Parathyroid adenoma (tissue), 2 donors: Measurements from ENCODE around the gene PINK1.
A peak's percentile ranks its signal among the peaks of the same experiment; 100 is the strongest.

ENCODE experiments used
- H2AFZ ChIP-seq: fragments of 300-600 bp; sonication (generic); one replicate; pipeline ENCODE4 v1.7.0; 2017; ENCODE audit warnings: antibody characterized with exemption, mild to moderate bottlenecking
- H3K27ac ChIP-seq: fragments of 300-600 bp; sonication (generic); one replicate; pipeline ENCODE4 v1.7.0; 2017
- H3K27me3 ChIP-seq: fragments of 300-600 bp; sonication (generic); one replicate; pipeline ENCODE4 v1.7.0; 2017; ENCODE audit warnings: low read length; ENCODE audit not compliant: control insufficient read depth, insufficient read depth
- H3K36me3 ChIP-seq: fragments of 300-600 bp; sonication (generic); one replicate; pipeline ENCODE4 v1.7.0; 2017; ENCODE audit warnings: low read length; ENCODE audit not compliant: control insufficient read depth, insufficient read depth
- H3K4me1 ChIP-seq: fragments of 300-600 bp; sonication (generic); one replicate; pipeline ENCODE4 v1.7.0; 2017; ENCODE audit warnings: control low read depth
- H3K4me2 ChIP-seq: fragments of 300-600 bp; sonication (generic); one replicate; pipeline ENCODE4 v1.7.0; 2017; ENCODE audit warnings: low read length
- H3K4me3 ChIP-seq: fragments of 300-600 bp; sonication (generic); one replicate; pipeline ENCODE4 v1.7.0; 2017; ENCODE audit warnings: low read depth, low read length
- H3K79me2 ChIP-seq: fragments of 300-600 bp; sonication (generic); one replicate; pipeline ENCODE4 v1.7.0; 2017; ENCODE audit warnings: control low read depth
- H3K9ac ChIP-seq: fragments of 300-600 bp; sonication (generic); one replicate; pipeline ENCODE4 v1.7.0; 2017; ENCODE audit warnings: mild to moderate bottlenecking
- H3K9me3 ChIP-seq: fragments of 300-600 bp; sonication (generic); one replicate; pipeline ENCODE4 v1.7.0; 2017; ENCODE audit warnings: low read length; ENCODE audit not compliant: control insufficient read depth
- TF ChIP-seq, protein P1 (sequence below): fragments of 300-600 bp; sonication (generic); IDR thresholded peaks from one replicate; pipeline ENCODE4 v1.7.0; 2017; ENCODE audit warnings: antibody characterized with exemption, mild to moderate bottlenecking
- donor health status: primary hyperparathyroidism.

Gene PINK1

DNA sequence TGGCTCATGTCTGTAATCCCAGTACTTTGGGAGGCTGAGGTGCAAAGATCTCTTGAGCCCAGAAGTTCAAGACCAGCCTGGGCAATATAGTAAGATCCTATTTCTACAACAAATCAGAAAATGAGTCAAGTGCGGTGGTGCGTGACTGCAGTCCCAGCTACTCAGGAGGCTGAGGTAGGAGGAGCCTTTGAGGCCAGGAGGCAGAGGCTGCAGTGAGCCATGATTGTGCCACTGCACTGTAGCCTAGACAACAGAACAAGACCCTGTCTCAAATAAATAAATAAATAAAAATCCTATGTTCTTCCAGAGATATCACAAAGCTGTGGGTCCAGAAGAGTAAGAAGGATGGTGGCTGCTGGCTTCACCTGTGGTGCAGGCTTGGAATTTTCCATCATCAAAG lies 22.3 kb upstream of the PINK1 start:
- H3K4me2 ChIP-seq: no peak overlapping the region
- peaks cover 6% of the 10 kb centered on the region for H3K4me1 ChIP-seq
- H2AFZ ChIP-seq: no peak overlapping the region
- no peak overlapping the region for H3K27ac ChIP-seq
- no peaks in the 10 kb centered on the region for H3K9me3 ChIP-seq
- H3K27me3 ChIP-seq: no peaks in the 10 kb centered on the region
- no peak overlapping the region for H3K9ac ChIP-seq
- H3K79me2 ChIP-seq: no peaks in the 10 kb centered on the region
- H3K36me3 ChIP-seq: no peaks in the 10 kb centered on the region
- no peak overlapping the region for H3K4me3 ChIP-seq
- TF ChIP-seq, protein P1, sequence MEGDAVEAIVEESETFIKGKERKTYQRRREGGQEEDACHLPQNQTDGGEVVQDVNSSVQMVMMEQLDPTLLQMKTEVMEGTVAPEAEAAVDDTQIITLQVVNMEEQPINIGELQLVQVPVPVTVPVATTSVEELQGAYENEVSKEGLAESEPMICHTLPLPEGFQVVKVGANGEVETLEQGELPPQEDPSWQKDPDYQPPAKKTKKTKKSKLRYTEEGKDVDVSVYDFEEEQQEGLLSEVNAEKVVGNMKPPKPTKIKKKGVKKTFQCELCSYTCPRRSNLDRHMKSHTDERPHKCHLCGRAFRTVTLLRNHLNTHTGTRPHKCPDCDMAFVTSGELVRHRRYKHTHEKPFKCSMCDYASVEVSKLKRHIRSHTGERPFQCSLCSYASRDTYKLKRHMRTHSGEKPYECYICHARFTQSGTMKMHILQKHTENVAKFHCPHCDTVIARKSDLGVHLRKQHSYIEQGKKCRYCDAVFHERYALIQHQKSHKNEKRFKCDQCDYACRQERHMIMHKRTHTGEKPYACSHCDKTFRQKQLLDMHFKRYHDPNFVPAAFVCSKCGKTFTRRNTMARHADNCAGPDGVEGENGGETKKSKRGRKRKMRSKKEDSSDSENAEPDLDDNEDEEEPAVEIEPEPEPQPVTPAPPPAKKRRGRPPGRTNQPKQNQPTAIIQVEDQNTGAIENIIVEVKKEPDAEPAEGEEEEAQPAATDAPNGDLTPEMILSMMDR: no peak

GRCh38 chr1:20611652-20612051 lies 21.6 kb upstream of the PINK1 start:
- Histone ChIP-seq H3K9ac (no peak overlapping the region), H3K79me2 (no peaks in the 10 kb centered on the region), H3K9me3 (no peaks in the 10 kb centered on the region), H3K27me3 (no peaks in the 10 kb centered on the region), H3K4me1 (peaks cover 6% of the 10 kb centered on the region), H3K27ac (no peak overlapping the region), H2AFZ (no peak overlapping the region), H3K4me3 (no peak overlapping the region), H3K4me2 (no peak overlapping the region), H3K36me3 (no peaks in the 10 kb centered on the region)
- TF ChIP-seq, protein P1: no peak

DNA sequence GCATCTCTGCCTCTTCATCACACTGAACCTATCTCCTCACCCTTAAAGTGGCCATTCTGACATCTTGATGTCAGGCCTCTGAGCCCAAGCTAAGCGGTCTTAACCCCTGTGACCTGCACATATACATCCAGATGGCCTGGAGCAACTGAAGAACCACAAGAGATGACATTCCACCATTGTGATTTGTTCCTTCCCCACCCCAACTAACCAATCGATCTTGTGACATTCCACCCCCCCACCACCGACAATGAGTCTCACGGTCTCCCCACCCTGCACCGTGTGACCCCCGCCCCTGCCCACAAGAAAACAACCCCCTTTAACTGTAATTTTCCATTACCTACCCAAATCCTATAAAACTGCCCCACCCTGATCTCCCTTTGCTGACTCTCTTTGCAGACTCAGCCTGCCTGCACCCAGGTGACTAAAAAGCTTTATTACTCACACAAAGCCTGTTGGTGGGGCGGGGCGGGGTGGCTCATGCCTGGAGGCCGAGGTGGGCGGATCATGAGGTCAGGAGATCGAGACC lies 21.0 kb upstream of the PINK1 start:
- H3K9ac ChIP-seq: no peak overlapping the region
- H3K4me1 ChIP-seq: peaks cover 6% of the 10 kb centered on the region
- no peaks in the 10 kb centered on the region for H3K79me2 ChIP-seq
- H3K27me3 ChIP-seq: no peaks in the 10 kb centered on the region
- H3K36me3 ChIP-seq: no peaks in the 10 kb centered on the region
- H3K4me3 ChIP-seq: no peak overlapping the region
- TF ChIP-seq, protein P1: no peak
- H3K4me2 ChIP-seq: no peak overlapping the region
- H2AFZ ChIP-seq: no peak overlapping the region
- H3K9me3 ChIP-seq: no peaks in the 10 kb centered on the region
- no peak overlapping the region for H3K27ac ChIP-seq

DNA sequence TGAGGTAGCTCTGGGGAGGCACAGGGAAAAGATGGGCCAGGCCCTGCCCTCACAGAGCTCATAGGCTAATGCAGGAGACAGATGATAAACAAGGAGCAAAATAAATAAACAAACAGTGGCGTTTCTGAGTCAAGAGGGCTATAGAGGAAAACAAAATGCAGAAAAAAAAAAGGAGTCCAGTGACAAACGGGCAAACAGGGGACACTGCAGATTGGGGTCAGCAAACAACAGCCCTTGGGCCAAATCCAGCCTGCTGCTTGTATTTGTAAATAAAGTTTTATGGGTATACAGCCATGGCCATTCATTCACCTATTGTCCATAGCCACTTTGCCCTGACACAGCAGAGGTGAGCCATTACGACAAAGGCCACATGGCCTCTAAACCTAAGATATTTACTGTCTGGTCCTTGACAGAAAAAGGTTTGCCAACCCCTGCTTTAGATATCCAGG lies 19.1 kb upstream of the PINK1 start:
- TF ChIP-seq, protein P1: no peak
- Histone ChIP-seq H3K79me2 (no peaks in the 10 kb centered on the region), H3K4me1 (peaks cover 6% of the 10 kb centered on the region), H2AFZ (peak overlapping the region; percentile 89), H3K9me3 (no peaks in the 10 kb centered on the region), H3K4me3 (no peak overlapping the region), H3K27ac (peak overlapping the region; percentile 79), H3K4me2 (peak overlapping the region; percentile 37), H3K27me3 (no peaks in the 10 kb centered on the region), H3K36me3 (no peaks in the 10 kb centered on the region), H3K9ac (no peak overlapping the region)
